ENCODE data around the gene SPEM1. TPM values are rescaled to one million over a fixed set of nuclear protein-coding genes. Genes with fewer than 3 reads are reported as not detected.

SPEM1 gene
- total RNA-seq, 2 experiments from 2014 or later = 0.36 TPM; not detected in 1

DNA sequence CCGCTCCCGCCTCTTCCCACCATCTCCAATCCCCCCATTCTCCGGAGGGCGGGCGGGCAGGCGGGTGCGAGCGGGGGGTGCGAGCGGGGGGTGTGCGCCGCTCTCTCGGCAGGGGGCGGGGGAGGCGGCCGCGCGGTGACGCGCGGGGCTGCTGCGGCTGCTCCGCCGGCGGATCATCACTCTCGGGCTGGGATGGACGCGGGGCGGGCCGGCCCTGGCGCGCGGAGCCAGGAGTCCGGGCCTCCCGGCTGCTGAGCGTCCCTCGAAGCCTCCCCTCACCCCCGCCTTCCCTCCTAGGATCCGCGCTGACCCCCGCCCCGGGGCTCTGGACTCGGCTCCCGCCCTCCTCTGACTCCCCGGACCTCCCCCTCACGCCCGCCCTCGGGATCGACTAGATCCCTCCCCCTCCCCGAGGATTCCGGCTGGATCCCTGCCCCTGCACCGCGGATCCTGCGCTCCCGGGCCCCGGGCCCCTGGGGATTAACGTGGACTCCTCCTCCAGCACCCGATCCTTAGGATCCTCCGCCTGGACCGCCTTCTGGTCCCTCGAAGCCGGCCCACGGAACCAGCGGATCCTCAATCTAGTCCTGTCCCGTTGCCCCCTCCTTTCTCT, 15.3 kb upstream of the SPEM1 start:
- DNase-seq = no peak
- POLR2A ChIA-PET = interaction anchor here (0.8 to 2.7 kb wide), 7 partner anchors 32 to 356 kb away, joined by 3 to 10 read pairs (median 4); partner anchors contain the start of gene NEURL4
- CTCF ChIA-PET = interaction anchor here (0.7 to 4.1 kb wide), 5 partner anchors 11 to 156 kb away, joined by 3 to 27 read pairs (median 7); partner anchors contain the start of genes PLSCR3, SENP3 and TMEM102
- ATAC-seq = peak; percentile 40
- Mint-ChIP-seq H3K27ac (peak overlapping the region; percentile 98), H3K9me3 (no peaks in the 10 kb centered on the region), H3K27me3 (peaks cover 2% of the 10 kb centered on the region), H3K4me1 (ENCODE audit: low read depth) (peaks cover 14% of the 10 kb centered on the region), H3K4me3 (peak overlapping the region; percentile 95), H3K36me3 (ENCODE audit: low read depth) (no peaks in the 10 kb centered on the region)
- intact Hi-C loops (cut with micrococcal nuclease) = loop anchor here (1.0 kb wide), 1 partner anchor 30 kb away; the partner anchor contains the start of gene TMEM102
- TF ChIP-seq, protein P1, sequence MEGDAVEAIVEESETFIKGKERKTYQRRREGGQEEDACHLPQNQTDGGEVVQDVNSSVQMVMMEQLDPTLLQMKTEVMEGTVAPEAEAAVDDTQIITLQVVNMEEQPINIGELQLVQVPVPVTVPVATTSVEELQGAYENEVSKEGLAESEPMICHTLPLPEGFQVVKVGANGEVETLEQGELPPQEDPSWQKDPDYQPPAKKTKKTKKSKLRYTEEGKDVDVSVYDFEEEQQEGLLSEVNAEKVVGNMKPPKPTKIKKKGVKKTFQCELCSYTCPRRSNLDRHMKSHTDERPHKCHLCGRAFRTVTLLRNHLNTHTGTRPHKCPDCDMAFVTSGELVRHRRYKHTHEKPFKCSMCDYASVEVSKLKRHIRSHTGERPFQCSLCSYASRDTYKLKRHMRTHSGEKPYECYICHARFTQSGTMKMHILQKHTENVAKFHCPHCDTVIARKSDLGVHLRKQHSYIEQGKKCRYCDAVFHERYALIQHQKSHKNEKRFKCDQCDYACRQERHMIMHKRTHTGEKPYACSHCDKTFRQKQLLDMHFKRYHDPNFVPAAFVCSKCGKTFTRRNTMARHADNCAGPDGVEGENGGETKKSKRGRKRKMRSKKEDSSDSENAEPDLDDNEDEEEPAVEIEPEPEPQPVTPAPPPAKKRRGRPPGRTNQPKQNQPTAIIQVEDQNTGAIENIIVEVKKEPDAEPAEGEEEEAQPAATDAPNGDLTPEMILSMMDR (IDR thresholded peaks at IDR 0.05) = no peak

DNA sequence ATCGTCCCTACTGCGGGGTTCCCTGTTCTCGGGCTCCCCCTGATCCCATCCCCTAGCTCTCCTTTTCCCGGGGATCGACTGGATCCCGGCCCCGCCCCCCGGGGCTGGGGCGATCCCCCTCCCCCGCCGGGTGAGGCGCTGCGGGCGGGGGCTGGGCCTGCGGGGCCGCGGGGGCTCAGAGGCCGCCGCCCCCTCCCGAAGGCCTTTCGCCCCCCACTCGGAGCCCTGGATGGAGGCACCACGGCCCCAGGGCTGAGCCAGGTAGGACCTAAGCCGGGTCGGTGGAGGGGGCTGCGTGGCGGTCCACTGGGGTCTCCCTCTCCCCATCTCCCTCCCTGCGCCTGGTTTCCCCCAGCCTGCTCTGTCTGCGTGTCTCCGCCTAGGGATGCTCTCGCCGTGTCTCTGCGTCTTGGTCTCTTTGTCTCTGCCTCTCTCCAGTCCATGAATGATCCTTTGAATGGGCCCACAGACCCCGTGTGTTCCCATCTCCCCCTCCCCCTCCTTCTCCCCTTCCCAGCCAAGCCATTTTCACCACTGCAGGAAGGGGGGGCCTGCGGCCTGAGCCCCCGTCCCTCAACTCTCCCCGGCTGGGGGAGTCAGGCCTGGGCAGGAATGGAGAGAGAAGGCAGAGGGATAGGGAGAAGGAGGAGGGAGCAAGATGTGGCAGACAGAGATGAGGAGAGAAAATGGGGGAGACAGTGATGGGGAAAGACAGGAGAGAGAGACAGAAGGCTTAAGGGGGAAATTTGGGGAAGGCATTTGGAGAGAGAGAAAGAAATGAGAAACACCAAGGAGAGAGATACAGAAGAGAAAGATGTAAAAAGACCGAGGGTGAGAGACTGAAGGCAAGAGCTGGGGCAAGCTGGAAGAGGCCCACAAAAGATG, 14.5 kb upstream of the SPEM1 start:
- Mint-ChIP-seq H3K27ac (peak overlapping the region; percentile 78), H3K4me1 (ENCODE audit: low read depth) (peaks cover 14% of the 10 kb centered on the region), H3K27me3 (peaks cover 2% of the 10 kb centered on the region), H3K4me3 (peak overlapping the region; percentile 95), H3K36me3 (ENCODE audit: low read depth) (no peaks in the 10 kb centered on the region), H3K9me3 (no peaks in the 10 kb centered on the region)
- TF ChIP-seq, protein P1 (IDR thresholded peaks at IDR 0.05) = no peak
- DNase-seq (no peak), ATAC-seq (no peak)
- ChIA-PET CTCF (interaction anchor here (1.7 kb wide), 1 partner anchor 31 kb away, joined by 8 read pairs; no protein-coding TSS in a partner anchor), POLR2A (interaction anchor here (1.4 to 1.8 kb wide), 4 partner anchors 11 to 92 kb away, joined by 3 to 5 read pairs (median 4); partner anchors contain the start of gene NEURL4)
- intact Hi-C loops (cut with micrococcal nuclease) = no loop called here

DNA sequence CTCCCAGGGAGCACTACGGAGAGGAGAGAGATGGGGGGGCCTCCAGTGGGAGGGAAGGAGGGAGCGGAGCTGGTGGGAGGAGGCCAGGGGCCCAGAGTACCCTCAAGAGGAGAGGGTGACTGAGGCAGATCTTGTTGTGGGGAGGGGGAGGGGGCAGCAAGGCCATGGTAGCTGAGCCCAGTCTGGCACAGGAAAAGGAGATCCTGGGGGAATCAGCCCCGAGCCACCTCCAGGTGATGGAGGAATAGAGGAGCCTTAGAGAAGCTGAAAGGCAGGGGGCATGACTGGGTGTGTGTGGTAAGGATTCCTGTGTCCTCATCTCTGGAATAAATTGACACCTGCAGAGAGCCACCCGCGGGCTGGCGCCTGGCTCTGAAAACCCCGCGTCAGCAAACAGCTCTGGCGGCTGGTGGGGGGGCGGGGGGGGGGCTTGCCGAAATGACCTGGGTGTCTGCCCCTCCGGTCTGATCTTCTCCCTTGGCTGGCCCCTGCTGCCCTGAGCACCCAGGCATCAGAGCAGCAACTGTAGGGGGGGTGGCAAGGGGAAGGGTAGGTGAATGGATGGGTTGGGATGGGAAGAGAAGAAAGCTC, 13.8 kb upstream of the SPEM1 start:
- Mint-ChIP-seq H3K4me3 (peak overlapping the region; percentile 57), H3K4me1 (ENCODE audit: low read depth) (peaks cover 14% of the 10 kb centered on the region), H3K27me3 (peaks cover 2% of the 10 kb centered on the region), H3K27ac (peak overlapping the region; percentile 57), H3K36me3 (ENCODE audit: low read depth) (no peaks in the 10 kb centered on the region), H3K9me3 (no peaks in the 10 kb centered on the region)
- ChIA-PET CTCF (interaction anchor here (0.7 to 1.7 kb wide), 2 partner anchors 31 to 155 kb away, joined by 3 to 8 read pairs; no protein-coding TSS in a partner anchor), POLR2A (interaction anchor here (0.8 to 1.8 kb wide), 7 partner anchors 8 to 93 kb away, joined by 3 to 5 read pairs (median 4); no protein-coding TSS in a partner anchor)
- ATAC-seq (no peak), DNase-seq (no peak)
- TF ChIP-seq, protein P1 (IDR thresholded peaks at IDR 0.05) = no peak
- intact Hi-C loops (cut with micrococcal nuclease) = no loop called here

DNA sequence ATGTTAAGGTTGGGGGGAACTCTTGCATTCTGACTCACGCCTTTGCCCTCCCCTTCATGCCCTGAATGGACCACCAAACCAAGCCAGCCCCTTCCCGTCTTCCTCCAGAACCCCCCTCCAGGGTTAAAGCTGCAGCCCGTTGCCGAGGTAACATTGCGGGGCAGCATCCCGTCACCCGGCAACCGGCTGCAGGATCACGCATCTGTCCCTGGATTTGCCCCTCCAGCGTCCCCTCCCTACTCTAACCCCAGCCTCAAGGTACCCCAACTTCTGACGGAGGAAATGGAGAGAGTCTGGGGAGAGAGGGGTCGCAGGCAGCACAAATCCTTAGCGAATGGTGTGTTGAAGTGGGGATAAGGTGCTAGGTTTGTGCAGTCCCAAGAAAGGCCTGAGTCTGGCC, 13.0 kb upstream of the SPEM1 start:
- Mint-ChIP-seq H3K4me3 (no peak overlapping the region), H3K27ac (no peak overlapping the region), H3K36me3 (ENCODE audit: low read depth) (no peaks in the 10 kb centered on the region), H3K4me1 (ENCODE audit: low read depth) (peaks cover 14% of the 10 kb centered on the region), H3K27me3 (peaks cover 2% of the 10 kb centered on the region), H3K9me3 (no peaks in the 10 kb centered on the region)
- DNase-seq (no peak), ATAC-seq (no peak)
- ChIA-PET CTCF (interaction anchor here (1.7 kb wide), 1 partner anchor 30 kb away, joined by 8 read pairs; no protein-coding TSS in a partner anchor), POLR2A (interaction anchor here (0.8 to 1.8 kb wide), 6 partner anchors 9 to 94 kb away, joined by 3 to 5 read pairs (median 4); no protein-coding TSS in a partner anchor)
- intact Hi-C loops (cut with micrococcal nuclease) = no loop called here
- TF ChIP-seq, protein P1 (IDR thresholded peaks at IDR 0.05) = no peak

All from activated CD8-positive, alpha-beta T cell treated with anti-CD3 and anti-CD28 coated beads for 36 hours (primary cell).